ENCODE data around the gene NRG2.

DNA sequence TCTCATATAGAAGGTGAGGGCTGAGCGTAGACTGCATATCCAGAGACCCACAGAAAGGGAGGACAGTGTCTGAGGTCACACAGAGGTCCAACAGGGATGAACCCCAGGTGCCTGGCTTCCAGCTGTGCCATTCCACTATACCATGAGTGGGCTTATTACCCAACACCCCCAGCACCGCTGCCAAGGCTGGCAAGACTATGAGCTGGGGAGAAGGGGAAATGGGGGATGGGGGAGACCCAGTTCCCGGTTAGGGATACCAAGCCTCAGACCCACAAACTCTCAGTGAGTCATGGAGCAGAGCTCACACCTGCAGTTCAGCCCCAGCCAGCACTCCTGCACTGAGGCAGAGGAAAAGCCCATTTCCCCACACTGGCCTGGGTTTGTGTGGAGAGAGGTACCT lies 141.1 kb downstream of the NRG2 start:
- TF ChIP-seq CTCF (IDR thresholded peaks at IDR 0.05; ENCODE audit: insufficient read depth, low read length) = no peak
- TF ChIP-seq POLR2AphosphoS5 (IDR thresholded peaks at IDR 0.05; ENCODE audit: low read depth) = no peak
- no peak for TF ChIP-seq GABPA (IDR thresholded peaks at IDR 0.05; ENCODE audit: low read depth)
- TF ChIP-seq REST (IDR thresholded peaks at IDR 0.05; ENCODE audit: insufficient replicate concordance, low read depth) = no peak
- TF ChIP-seq SPI1 (IDR thresholded peaks at IDR 0.05; ENCODE audit: borderline replicate concordance, low read depth) = no peak

Data from HL-60 (cell line).